ENCODE measurements around the gene MADCAM1. TPM values are rescaled to one million over a fixed set of nuclear protein-coding genes. Genes with fewer than 3 reads are reported as not detected.
"Not testable (repeated sequence)": the region's sequence is repeated elsewhere in the genome, so short reads cannot be mapped to it uniquely, and the experiment has no call there.

The MADCAM1 gene
- 0.18 and 0.27 TPM in 2 replicates for total RNA-seq

DNA sequence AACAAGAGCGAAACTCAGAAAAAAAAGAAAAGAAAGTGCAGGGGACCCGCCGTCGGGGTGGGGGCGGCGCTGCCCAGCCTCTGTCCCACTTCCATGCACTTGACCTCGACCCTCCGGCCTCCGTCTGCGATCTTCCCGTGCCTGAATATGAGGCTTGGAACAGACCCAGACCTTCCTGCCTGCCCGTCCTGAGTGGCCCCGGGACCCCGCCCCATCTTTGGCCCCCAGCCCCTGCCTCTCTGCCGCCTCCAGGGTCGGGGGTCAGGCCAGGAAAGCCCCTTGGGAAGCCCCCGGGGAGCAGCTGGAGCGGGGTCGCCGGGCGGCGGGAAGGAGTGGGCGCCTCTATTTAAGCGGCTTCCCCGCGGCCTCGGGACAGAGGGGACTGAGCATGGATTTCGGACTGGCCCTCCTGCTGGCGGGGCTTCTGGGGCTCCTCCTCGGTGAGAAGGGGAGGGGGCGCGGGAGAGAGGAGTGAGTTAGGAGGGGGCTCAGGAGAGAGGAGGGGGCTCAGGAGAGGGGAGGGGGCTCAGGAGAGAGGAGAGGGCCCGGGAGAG lies at the start of gene MADCAM1:
TSS of gene MADCAM1 (plus strand) at position 375 of the 554 bp plus-strand sequence. CDS start at position 389, 14 bp downstream.
- no peaks in the 10 kb centered on the region for H3K4me1 Mint-ChIP-seq (ENCODE audit: low read depth)
- no peak within 1 kb of the TSS for H3K27ac Mint-ChIP-seq
- intact Hi-C loops (cut with micrococcal nuclease): no loop called here
- H3K27me3 Mint-ChIP-seq (ENCODE audit: insufficient read depth): peaks cover 21% of the 10 kb centered on the region
- no peak for DNase-seq (ENCODE audit: low spot score)
- no peak within 1 kb of the TSS for H3K4me3 Mint-ChIP-seq
- H3K9me3 Mint-ChIP-seq: peaks cover 4% of the 10 kb centered on the region
- peaks cover 2% of the 10 kb centered on the region for H3K36me3 Mint-ChIP-seq (ENCODE audit: low read depth)

DNA sequence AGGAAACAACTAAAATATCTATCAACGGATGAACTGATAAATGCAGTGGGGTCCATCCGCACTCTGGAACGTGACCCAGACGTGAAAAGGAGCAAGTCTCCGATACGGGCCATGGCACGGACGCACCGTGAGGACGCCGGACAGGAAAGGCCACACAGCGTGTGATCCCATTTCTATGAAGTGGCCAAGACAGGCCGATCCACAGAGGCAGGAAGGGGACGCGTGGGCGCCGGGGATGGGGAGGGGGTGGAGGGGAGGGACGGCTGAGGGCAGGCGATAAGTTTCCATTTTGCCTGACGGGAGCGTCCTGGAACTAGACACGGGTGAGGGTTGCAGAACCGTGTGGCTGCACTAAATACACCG lies 49.2 kb upstream of the MADCAM1 start:
- H3K27ac Mint-ChIP-seq: no peak overlapping the region
- no peak for DNase-seq (ENCODE audit: low spot score)
- no peak overlapping the region for H3K4me3 Mint-ChIP-seq
- no peaks in the 10 kb centered on the region for H3K4me1 Mint-ChIP-seq (ENCODE audit: low read depth)
- peaks cover 2% of the 10 kb centered on the region for H3K27me3 Mint-ChIP-seq (ENCODE audit: insufficient read depth)
- H3K36me3 Mint-ChIP-seq (ENCODE audit: low read depth): no peaks in the 10 kb centered on the region
- intact Hi-C loops (cut with micrococcal nuclease): no loop called here
- H3K9me3 Mint-ChIP-seq: peaks cover 8% of the 10 kb centered on the region

DNA sequence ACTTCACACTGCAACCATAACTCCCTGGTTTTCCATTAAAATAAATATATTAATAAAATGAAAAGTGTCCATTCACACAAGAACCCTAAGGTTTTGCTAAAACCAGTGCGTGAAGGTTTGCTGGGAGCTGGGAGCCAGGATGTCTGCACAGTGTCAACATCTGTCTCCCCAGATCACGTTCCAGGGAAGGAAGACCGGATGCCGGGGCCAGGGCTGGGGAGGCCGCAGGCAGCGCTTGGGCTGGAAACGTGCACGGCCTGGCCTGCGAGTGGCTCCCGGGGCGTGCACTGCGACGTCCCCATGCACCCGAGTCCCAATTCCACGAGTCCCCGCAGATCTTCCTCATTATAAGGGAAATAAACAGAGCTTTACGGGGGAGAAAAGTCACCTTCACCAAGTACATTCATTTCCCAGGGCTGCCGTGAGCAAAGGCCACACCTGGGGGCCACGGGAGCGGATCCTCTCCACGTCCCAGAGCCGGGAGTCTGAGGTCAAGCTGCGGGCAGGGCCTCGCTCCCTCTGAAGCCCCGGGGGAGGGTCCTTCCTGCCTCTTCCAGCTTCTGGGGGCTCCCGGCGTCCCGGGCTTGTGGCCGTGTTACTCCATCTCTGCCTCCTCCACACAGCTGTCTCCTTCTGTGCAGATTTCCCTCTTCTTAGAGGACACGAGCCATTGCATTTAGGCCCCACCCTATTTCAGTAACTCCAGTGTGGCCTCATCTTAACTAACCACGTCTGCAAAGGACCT lies 48.3 kb upstream of the MADCAM1 start:
- intact Hi-C loops (cut with micrococcal nuclease): no loop called here

DNA sequence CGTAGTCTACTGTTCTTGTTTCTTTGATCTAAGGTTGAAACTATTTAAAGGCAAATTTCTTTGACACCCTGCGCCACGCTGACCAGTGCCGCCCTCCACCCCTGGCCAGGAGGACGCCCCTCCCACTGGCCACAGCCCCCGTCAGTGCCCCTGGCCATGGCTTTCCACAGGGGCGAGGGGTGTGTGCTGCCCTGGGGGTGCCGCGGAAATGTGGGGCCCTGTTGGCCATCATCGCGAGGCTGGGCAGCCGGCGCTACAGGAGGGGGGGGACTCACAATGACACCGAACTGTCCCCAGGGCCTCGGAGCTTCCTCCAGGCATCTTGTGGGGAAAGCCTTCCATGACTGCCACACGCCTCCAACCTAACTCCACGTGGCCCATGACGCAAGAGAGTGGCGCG lies 46.4 kb upstream of the MADCAM1 start:
- DNase-seq (ENCODE audit: low spot score): no peak
- peaks cover 2% of the 10 kb centered on the region for H3K27me3 Mint-ChIP-seq (ENCODE audit: insufficient read depth)
- H3K4me3 Mint-ChIP-seq: no peak overlapping the region
- peaks cover 6% of the 10 kb centered on the region for H3K9me3 Mint-ChIP-seq
- H3K4me1 Mint-ChIP-seq (ENCODE audit: low read depth): no peaks in the 10 kb centered on the region
- intact Hi-C loops (cut with micrococcal nuclease): no loop called here
- H3K36me3 Mint-ChIP-seq (ENCODE audit: low read depth): no peaks in the 10 kb centered on the region
- H3K27ac Mint-ChIP-seq: no peak overlapping the region

More for the DNA sequence above, 48.3 kb upstream of the MADCAM1 start:
- Mint-ChIP-seq H3K4me1 (ENCODE audit: low read depth) (no peaks in the 10 kb centered on the region), H3K4me3 (no peak overlapping the region), H3K9me3 (peaks cover 6% of the 10 kb centered on the region), H3K27ac (no peak overlapping the region), H3K36me3 (ENCODE audit: low read depth) (no peaks in the 10 kb centered on the region), H3K27me3 (ENCODE audit: insufficient read depth) (peaks cover 2% of the 10 kb centered on the region)
- no peak for DNase-seq (ENCODE audit: low spot score)

DNA sequence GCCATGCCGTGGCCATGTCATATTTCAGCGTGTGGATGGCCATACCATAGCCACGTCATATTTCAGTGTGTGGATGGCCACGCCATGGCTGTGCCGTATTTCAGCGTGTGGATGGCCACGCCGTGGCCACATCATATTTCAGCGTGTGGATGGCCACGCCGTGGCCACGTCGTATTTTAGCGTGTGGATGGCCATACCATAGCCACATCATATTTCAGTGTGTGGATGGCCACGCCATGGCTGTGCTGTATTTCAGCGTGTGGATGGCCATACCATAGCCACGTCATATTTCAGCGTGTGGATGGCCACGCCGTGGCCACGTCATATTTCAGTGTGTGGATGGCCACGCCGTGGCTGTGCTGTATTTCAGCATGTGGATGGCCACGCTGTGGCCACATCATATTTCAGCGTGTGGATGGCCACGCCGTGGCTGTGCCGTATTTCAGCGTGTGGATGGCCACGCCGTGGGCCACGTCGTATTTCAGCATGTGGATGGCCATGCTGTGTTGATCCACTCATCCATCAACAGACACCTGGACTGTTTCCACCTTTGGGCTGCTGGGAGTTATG lies 45.3 kb upstream of the MADCAM1 start:
- intact Hi-C loops (cut with micrococcal nuclease); H3K4me1 Mint-ChIP-seq (ENCODE audit: low read depth); H3K9me3 Mint-ChIP-seq; H3K27ac Mint-ChIP-seq; H3K36me3 Mint-ChIP-seq (ENCODE audit: low read depth); DNase-seq (ENCODE audit: low spot score); H3K4me3 Mint-ChIP-seq; H3K27me3 Mint-ChIP-seq (ENCODE audit: insufficient read depth): not testable (repeated sequence)

DNA sequence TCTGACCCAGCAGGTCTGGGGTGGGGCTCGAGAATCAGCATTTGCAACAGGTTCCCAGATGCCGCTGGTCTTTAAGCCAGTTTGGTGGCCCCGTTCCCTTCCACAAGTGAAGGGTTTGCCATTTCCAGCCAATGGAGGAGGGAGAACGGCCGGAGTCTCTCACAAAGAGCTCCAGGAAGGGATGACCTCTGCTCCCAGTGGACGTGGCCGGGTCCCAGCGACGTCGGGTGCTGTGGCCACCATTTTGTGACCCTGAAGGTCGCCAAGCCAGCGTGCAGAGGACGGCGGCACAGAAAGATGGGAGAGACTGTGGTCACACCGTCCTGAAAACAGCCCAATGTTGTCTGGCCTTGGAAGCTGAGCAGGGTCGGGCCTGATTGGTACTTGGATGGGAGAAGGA lies 43.5 kb upstream of the MADCAM1 start:
- intact Hi-C loops (cut with micrococcal nuclease): no loop called here
- H3K4me3 Mint-ChIP-seq: no peak overlapping the region
- H3K27me3 Mint-ChIP-seq (ENCODE audit: insufficient read depth): no peaks in the 10 kb centered on the region
- H3K4me1 Mint-ChIP-seq (ENCODE audit: low read depth): no peaks in the 10 kb centered on the region
- no peaks in the 10 kb centered on the region for H3K36me3 Mint-ChIP-seq (ENCODE audit: low read depth)
- no peak overlapping the region for H3K27ac Mint-ChIP-seq
- peaks cover 6% of the 10 kb centered on the region for H3K9me3 Mint-ChIP-seq
- no peak for DNase-seq (ENCODE audit: low spot score)

DNA sequence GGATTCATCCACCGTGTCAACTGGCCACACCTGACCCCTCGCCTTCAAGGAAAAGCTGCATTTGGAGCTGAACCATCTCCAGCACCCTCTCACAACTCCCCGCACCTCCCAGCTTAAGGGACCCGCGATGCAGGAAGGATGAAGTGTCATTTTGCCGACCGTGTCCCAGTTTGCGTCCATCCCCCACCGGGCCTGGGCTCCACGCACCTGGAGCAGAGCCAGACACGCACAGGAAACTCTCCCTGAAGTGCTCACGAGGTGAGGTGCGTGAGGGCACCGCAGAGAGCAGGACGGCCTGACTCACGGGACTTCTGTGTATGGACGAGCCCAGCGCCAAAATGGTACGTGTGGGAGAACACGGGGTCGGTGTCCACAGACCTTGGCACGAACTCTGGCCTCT lies 42.7 kb upstream of the MADCAM1 start:
- Mint-ChIP-seq H3K4me1 (ENCODE audit: low read depth) (no peaks in the 10 kb centered on the region), H3K9me3 (peaks cover 6% of the 10 kb centered on the region), H3K4me3 (no peak overlapping the region), H3K27me3 (ENCODE audit: insufficient read depth) (no peaks in the 10 kb centered on the region), H3K36me3 (ENCODE audit: low read depth) (no peaks in the 10 kb centered on the region), H3K27ac (no peak overlapping the region)
- intact Hi-C loops (cut with micrococcal nuclease): no loop called here
- DNase-seq (ENCODE audit: low spot score): no peak

DNA sequence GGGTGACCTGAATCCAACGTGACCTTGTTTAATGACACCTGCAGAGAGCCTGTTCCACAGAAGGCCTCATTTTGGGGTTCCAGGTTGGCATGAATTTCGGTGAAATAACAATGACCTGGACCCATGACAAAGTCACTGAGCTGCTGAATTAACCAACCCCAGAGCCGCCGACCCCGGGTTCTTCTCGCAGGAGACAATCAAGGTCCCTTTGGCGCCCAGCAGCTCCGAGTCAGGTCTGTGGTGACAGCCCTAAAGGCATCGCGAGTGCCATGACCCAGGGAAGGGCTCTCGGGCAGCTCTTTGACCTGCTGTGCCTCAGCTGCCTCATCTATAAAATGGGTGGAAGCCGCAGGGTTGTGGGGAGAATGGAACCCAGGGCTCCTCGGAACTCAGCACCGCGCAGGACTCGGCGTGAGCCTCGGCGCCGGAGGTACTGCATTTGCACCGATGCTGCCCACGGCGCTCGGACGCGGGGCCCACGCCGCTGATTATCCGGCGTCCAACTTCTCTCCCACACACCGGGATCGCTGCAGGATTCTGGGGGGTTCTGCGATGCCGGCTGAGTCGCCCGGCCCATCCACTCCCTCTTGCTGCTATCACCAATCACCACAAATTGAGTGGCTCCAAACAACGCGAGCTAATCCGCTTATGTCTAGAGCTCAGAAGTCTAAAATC lies 41.1 kb upstream of the MADCAM1 start:
- Mint-ChIP-seq H3K4me1 (ENCODE audit: low read depth) (no peaks in the 10 kb centered on the region), H3K27me3 (ENCODE audit: insufficient read depth) (peaks cover 7% of the 10 kb centered on the region), H3K27ac (no peak overlapping the region), H3K9me3 (peaks cover 6% of the 10 kb centered on the region), H3K4me3 (no peak overlapping the region), H3K36me3 (ENCODE audit: low read depth) (no peaks in the 10 kb centered on the region)
- intact Hi-C loops (cut with micrococcal nuclease): no loop called here
- no peak for DNase-seq (ENCODE audit: low spot score)

DNA sequence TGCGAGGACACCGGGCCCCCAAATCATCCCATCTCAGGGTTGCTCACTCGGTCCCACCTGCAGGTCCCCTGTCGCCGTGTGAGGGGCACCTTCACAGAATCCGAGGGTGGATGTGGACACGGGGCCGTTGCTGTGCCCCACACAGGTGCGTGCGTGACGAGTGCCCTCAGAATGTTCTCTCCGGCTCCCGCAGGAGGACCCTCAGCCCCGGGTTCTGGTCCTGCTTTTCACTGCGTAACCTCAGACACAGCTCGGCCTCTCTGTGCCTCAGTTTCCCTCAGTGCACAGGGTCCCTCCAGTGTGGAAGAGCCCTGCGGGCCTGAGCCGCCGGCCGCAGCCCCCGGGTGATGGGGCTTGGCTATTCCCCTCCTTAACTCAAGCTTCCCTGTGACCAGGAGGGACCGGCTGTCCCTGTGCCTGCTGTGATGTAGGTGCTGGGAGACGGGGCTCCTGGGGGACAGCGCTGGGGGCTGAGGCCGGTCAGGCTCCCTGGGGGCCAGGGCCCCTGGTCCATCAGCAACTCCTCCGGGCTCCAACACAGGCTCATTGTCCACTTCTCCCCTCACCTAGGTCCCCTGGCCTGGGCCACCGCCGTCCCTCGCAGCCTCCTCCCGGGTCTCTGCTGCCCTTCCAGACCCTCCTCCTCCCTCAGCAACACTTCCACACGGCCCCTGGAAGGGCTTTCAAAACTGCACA lies 40.3 kb upstream of the MADCAM1 start:
- no peaks in the 10 kb centered on the region for H3K4me1 Mint-ChIP-seq (ENCODE audit: low read depth)
- H3K4me3 Mint-ChIP-seq: no peak overlapping the region
- H3K9me3 Mint-ChIP-seq: no peaks in the 10 kb centered on the region
- H3K27ac Mint-ChIP-seq: no peak overlapping the region
- no peaks in the 10 kb centered on the region for H3K36me3 Mint-ChIP-seq (ENCODE audit: low read depth)
- peaks cover 7% of the 10 kb centered on the region for H3K27me3 Mint-ChIP-seq (ENCODE audit: insufficient read depth)
- DNase-seq (ENCODE audit: low spot score): no peak
- intact Hi-C loops (cut with micrococcal nuclease): no loop called here

DNA sequence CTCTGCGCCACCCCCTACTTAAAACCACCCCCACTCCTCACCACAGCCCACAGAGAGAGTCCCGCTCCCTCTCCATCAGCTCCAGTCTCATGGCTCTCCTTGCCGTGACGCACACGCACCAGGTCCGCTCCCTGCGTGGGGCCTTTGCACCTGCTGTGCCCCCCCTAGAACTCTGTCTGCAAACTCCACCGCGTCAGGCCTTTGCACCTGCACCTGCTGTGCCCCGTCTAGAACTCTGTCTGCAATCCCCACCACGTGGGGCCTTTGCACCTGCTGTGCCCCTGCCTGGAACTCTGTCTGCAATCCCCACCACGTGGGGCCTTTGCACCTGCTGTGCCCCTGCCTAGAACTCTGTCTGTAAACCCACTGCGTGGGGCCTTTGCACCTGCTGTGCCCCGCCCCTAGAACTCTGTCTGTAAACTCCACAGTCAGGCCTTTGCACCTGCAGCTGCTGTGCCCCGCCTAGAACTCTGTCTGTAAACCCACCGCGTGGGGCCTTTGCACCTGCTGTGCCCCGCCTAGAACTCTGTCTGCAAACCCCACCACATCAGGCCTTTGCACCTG lies 39.7 kb upstream of the MADCAM1 start:
- no peaks in the 10 kb centered on the region for H3K9me3 Mint-ChIP-seq
- intact Hi-C loops (cut with micrococcal nuclease): no loop called here
- no peaks in the 10 kb centered on the region for H3K36me3 Mint-ChIP-seq (ENCODE audit: low read depth)
- H3K27ac Mint-ChIP-seq: no peak overlapping the region
- H3K4me3 Mint-ChIP-seq: no peak overlapping the region
- H3K4me1 Mint-ChIP-seq (ENCODE audit: low read depth): no peaks in the 10 kb centered on the region
- DNase-seq (ENCODE audit: low spot score): no peak
- peaks cover 9% of the 10 kb centered on the region for H3K27me3 Mint-ChIP-seq (ENCODE audit: insufficient read depth)

DNA sequence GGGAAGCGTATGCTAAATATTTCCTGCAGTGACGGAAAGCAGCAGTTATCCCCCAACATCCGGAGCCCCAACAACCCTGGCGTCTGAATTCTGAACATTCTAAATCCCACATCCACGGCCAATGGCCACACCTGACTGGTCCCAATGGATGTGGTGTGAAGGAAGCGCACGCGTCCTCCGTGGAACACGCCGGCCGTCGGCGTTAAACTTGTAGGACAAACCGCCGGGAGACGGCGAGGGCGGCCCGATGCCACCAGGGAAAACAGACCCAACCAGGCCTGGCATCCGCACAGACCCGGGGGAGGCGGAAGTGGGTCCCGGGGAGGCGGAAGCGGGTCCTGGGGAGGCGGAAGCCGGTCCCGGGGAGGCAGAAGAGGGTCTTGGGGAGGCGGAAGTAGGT lies 38.6 kb upstream of the MADCAM1 start:
- no peak overlapping the region for H3K27ac Mint-ChIP-seq
- intact Hi-C loops (cut with micrococcal nuclease): no loop called here
- no peak overlapping the region for H3K4me3 Mint-ChIP-seq
- H3K9me3 Mint-ChIP-seq: no peaks in the 10 kb centered on the region
- DNase-seq (ENCODE audit: low spot score): no peak
- H3K36me3 Mint-ChIP-seq (ENCODE audit: low read depth): no peaks in the 10 kb centered on the region
- no peaks in the 10 kb centered on the region for H3K4me1 Mint-ChIP-seq (ENCODE audit: low read depth)
- peaks cover 13% of the 10 kb centered on the region for H3K27me3 Mint-ChIP-seq (ENCODE audit: insufficient read depth)

DNA sequence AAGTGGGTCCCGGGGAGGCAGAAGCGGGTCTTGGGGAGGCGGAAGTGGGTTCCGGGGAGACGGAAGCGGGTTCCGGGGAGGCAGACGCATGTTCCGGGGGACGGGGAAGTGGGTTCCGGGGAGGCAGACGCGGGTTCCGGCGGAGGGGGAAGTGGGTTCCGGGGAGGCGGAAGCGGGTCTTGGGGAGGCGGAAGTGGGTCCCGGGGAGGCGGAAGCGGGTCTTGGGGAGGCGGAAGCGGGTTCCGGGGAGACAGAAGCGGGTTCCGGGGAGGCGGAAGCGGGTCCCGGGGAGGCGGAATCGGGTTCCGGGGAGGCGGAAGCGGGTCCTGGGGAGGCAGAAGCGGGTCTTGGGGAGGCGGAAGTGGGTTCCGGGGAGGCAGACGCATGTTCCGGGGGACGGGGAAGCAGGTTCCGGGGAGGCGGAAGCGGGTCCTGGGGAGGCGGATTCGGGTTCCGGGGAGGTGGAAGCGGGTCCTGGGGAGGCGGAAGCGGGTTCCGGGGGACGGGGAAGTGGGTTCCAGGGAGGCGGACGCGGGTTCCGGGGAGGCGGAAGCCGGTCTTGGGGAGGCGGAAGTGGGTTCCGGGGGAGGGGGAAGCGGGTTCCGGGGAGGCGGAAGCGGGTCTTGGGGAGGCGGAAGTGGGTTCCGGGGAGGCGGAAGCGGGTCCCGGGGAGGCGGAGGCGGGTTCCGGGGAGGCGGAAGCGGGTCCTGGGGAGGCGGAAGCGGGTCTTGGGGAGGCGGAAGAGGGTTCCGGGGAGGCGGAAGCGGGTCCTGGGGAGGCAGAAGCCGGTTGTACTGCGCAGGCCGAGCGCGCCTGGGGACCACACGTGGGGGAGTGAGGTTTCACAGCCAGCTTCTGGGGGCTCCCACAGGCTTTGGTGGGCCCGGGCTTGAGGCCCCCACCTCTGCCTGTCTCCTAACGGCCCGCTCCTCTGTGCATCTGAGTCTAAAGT lies 37.9 kb upstream of the MADCAM1 start:
- H3K4me1 Mint-ChIP-seq (ENCODE audit: low read depth): no peaks in the 10 kb centered on the region
- no peaks in the 10 kb centered on the region for H3K9me3 Mint-ChIP-seq
- H3K27me3 Mint-ChIP-seq (ENCODE audit: insufficient read depth): peaks cover 16% of the 10 kb centered on the region
- no peaks in the 10 kb centered on the region for H3K36me3 Mint-ChIP-seq (ENCODE audit: low read depth)
- intact Hi-C loops (cut with micrococcal nuclease): no loop called here
- H3K27ac Mint-ChIP-seq: no peak overlapping the region
- no peak for DNase-seq (ENCODE audit: low spot score)
- H3K4me3 Mint-ChIP-seq: no peak overlapping the region
